KMS-11 (cell line): ENCODE results near the gene CAMK1.

Source experiments
- H2AFZ ChIP-seq: fragments of 200-600 bp; sonication (generic); 2 replicates; pipeline ENCODE4 v1.6.1; 2016; ENCODE audit warnings: antibody characterized with exemption, mixed run types, low read depth
- H3K27ac ChIP-seq: fragments of 200-600 bp; sonication (generic); 2 replicates; pipeline ENCODE4 v1.6.1; 2016; ENCODE audit warnings: mild to moderate bottlenecking, mixed run types
- H3K27me3 ChIP-seq: fragments of 200-600 bp; sonication (generic); 2 replicates; pipeline ENCODE4 v1.6.1; 2017; ENCODE audit warnings: mild to moderate bottlenecking, low read depth, mixed run types, moderate library complexity; ENCODE audit not compliant: insufficient read depth
- H3K36me3 ChIP-seq: fragments of 200-600 bp; sonication (generic); 2 replicates; pipeline ENCODE4 v1.6.1; 2017; ENCODE audit warnings: mild to moderate bottlenecking, mixed run types; ENCODE audit not compliant: insufficient read depth
- H3K4me1 ChIP-seq: fragments of 200-600 bp; sonication (generic); 2 replicates; pipeline ENCODE4 v1.6.1; 2016; ENCODE audit warnings: mild to moderate bottlenecking, low read depth, mixed run types; ENCODE audit not compliant: poor library complexity, severe bottlenecking
- H3K4me2 ChIP-seq: fragments of 200-600 bp; sonication (generic); 2 replicates; pipeline ENCODE4 v1.7.0; 2016; ENCODE audit warnings: mild to moderate bottlenecking, mixed run types
- H3K4me3 ChIP-seq: fragments of 200-600 bp; sonication (generic); IDR thresholded peaks from 2 replicates; pipeline ENCODE4 v1.6.1; 2017; ENCODE audit warnings: low read depth, low read length, mixed read lengths; ENCODE audit not compliant: insufficient read depth
- H3K79me2 ChIP-seq: fragments of 200-600 bp; sonication (generic); 2 replicates; pipeline ENCODE4 v1.6.1; 2016; ENCODE audit warnings: low read depth, mixed run types; ENCODE audit not compliant: insufficient read depth
- H3K9ac ChIP-seq: fragments of 200-600 bp; sonication (generic); 2 replicates; pipeline ENCODE4 v1.6.1; 2016; ENCODE audit warnings: mild to moderate bottlenecking, mixed run types
- H4K20me1 ChIP-seq: fragments of 200-600 bp; sonication (generic); 2 replicates; pipeline ENCODE4 v1.6.1; 2016; ENCODE audit warnings: mild to moderate bottlenecking, mixed run types; ENCODE audit not compliant: insufficient read depth
- CTCF ChIP-seq: fragments of 200-600 bp; sonication (generic); conservative IDR thresholded peaks from 2 replicates; pipeline ENCODE4 v1.6.1; 2017; ENCODE audit warnings: low read depth, mild to moderate bottlenecking, antibody characterized with exemption, low read length, moderate library complexity, mixed read lengths

CAMK1 gene

GRCh38 chr3:9769426-9770275 lies at the start of gene CAMK1:
Gene CAMK1, minus strand, starts transcription at chr3:9769947. Its CDS starts 2,198 bp downstream, at chr3:9767749.
- H3K27ac ChIP-seq, result no peak within 1 kb of the TSS
- H4K20me1 ChIP-seq, result no peaks in the 10 kb centered on the region
- H3K36me3 ChIP-seq, result no peaks in the 10 kb centered on the region
- peak within 1 kb of the TSS; percentile 34; the same call in 1 of the 2 replicates for H3K4me2 ChIP-seq
- no peaks in the 10 kb centered on the region for H3K27me3 ChIP-seq
- H3K79me2 ChIP-seq, result no peaks in the 10 kb centered on the region
- no peak for TF ChIP-seq CTCF
- H2AFZ ChIP-seq, result peak within 1 kb of the TSS; percentile 67
- H3K4me3 ChIP-seq, result no peak within 1 kb of the TSS
- peak within 1 kb of the TSS; percentile 53 for H3K9ac ChIP-seq
- H3K4me1 ChIP-seq, result no peaks in the 10 kb centered on the region

GRCh38 chr3:9818666-9819335 lies 49.1 kb upstream of the CAMK1 start:
- Histone ChIP-seq H3K36me3 (no peaks in the 10 kb centered on the region), H3K9ac (no peak overlapping the region), H3K27ac (no peak overlapping the region), H3K4me2 (no peak overlapping the region), H3K79me2 (no peaks in the 10 kb centered on the region), H4K20me1 (no peaks in the 10 kb centered on the region), H3K4me3 (no peak overlapping the region), H3K4me1 (no peaks in the 10 kb centered on the region), H2AFZ (no peak overlapping the region), H3K27me3 (no peaks in the 10 kb centered on the region)
- TF ChIP-seq CTCF, result no peak

DNA sequence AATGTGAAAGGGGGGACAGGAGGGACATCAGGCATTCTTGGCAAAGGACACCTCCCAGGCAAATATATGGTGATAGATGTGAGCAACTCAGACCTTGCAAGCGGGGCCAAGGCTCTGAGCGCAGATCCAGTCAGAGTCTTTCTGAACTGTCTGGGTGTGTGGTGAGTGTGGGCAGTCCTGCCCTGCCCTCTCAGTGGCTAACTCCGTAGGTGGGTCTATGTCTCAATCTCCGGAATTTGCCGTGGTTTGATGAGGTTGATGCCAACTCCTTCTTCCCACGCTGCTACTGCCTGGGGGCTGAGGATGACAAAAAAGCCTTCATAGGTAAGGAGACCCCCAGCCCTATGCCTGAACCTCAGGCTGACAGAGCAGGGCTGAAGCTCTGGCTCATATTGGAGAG lies 47.7 kb upstream of the CAMK1 start:
- no peak overlapping the region for H3K9ac ChIP-seq
- no peaks in the 10 kb centered on the region for H4K20me1 ChIP-seq
- H3K4me2 ChIP-seq, result no peak overlapping the region
- no peaks in the 10 kb centered on the region for H3K79me2 ChIP-seq
- no peaks in the 10 kb centered on the region for H3K4me1 ChIP-seq
- no peak overlapping the region for H3K27ac ChIP-seq
- H2AFZ ChIP-seq, result no peak overlapping the region
- H3K27me3 ChIP-seq, result no peaks in the 10 kb centered on the region
- H3K36me3 ChIP-seq, result no peaks in the 10 kb centered on the region
- no peak overlapping the region for H3K4me3 ChIP-seq
- TF ChIP-seq CTCF, result no peak

DNA sequence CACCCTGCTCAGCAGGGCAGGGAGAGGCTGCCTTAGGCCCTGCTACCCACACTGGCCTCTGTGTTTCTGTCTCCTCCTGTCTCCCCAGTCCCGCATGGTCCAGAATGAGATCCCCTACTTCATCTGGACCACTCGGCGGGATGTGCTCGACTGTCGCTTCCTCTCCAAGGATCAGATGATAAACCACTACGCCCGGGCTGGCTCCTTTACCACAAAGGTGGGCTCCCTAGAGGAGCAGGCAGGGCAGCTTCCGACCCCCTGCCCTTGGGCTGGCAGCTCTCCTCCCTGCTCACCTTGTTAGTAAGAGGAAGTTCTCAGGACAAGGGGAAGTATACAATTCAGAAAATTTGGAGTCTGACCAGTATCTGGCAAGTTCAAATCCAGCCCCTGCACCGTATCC lies 46.2 kb upstream of the CAMK1 start:
- no peak overlapping the region for H3K4me3 ChIP-seq
- TF ChIP-seq CTCF, result no peak
- no peak overlapping the region for H3K9ac ChIP-seq
- H3K36me3 ChIP-seq, result no peaks in the 10 kb centered on the region
- no peak overlapping the region for H3K4me2 ChIP-seq
- no peaks in the 10 kb centered on the region for H3K4me1 ChIP-seq
- H2AFZ ChIP-seq, result no peak overlapping the region
- no peaks in the 10 kb centered on the region for H4K20me1 ChIP-seq
- no peaks in the 10 kb centered on the region for H3K27me3 ChIP-seq
- H3K27ac ChIP-seq, result no peak overlapping the region
- H3K79me2 ChIP-seq, result no peaks in the 10 kb centered on the region
